A673 (cell line): ENCODE results near the gene WDR31. TPM values are rescaled to one million over a fixed set of nuclear protein-coding genes. Genes with fewer than 3 reads are reported as not detected.
"Not testable (repeated sequence)": the region's sequence is repeated elsewhere in the genome, so short reads cannot be mapped to it uniquely, and the experiment has no call there.

Experiments used
- BruUV-seq: library from RNA; stranded (reverse); fragments of 400-500 nt; replicated peaks from 2 replicates; lab custom pipeline; 2021; lab: Mats Ljungman, UMichigan
- CTCF ChIA-PET: fragments of 300-600 bp; sonication (Branson Sonifier 250); formaldehyde crosslinking; loops from one replicate; lab custom pipeline; 2022; ENCODE audit warnings: antibody characterized with exemption; lab: Charles Lee
- POLR2A ChIA-PET: fragments of 300-600 bp; sonication (Branson Sonifier 250); formaldehyde crosslinking; loops from one replicate; lab custom pipeline; 2022; ENCODE audit warnings: antibody characterized with exemption; ENCODE audit not compliant: low non-redundant PET; lab: Charles Lee
- DNase-seq: peaks from one replicate; pipeline ENCODE4 v3.0.0-alpha.2; 2015; ENCODE audit warnings: low spot score
- H3K27ac ChIP-seq: fragments of 200-600 bp; sonication (generic); 2 replicates; pipeline ENCODE4 v1.5.1; 2016; ENCODE audit warnings: mixed run types, low read depth, mild to moderate bottlenecking, mixed read lengths, antibody characterized with exemption, low read length; ENCODE audit not compliant: poor library complexity, severe bottlenecking
- H3K27me3 ChIP-seq: fragments of 200-600 bp; sonication (generic); replicated peaks from 2 replicates; pipeline ENCODE4 v1.6.1; 2017; ENCODE audit warnings: mixed run types, low read depth, mild to moderate bottlenecking, mixed read lengths, antibody characterized with exemption, low read length; ENCODE audit not compliant: insufficient read depth, poor library complexity
- H3K36me3 ChIP-seq: fragments of 200-600 bp; sonication (generic); 2 replicates; pipeline ENCODE4 v1.6.1; 2016; ENCODE audit warnings: mixed run types, mild to moderate bottlenecking, mixed read lengths, antibody characterized with exemption, low read length; ENCODE audit not compliant: insufficient read depth, poor library complexity, severe bottlenecking
- H3K4me1 ChIP-seq: fragments of 200-600 bp; sonication (generic); 2 replicates; pipeline ENCODE4 v1.6.1; 2017; ENCODE audit warnings: mixed run types, mild to moderate bottlenecking, mixed read lengths, antibody characterized with exemption, low read length; ENCODE audit not compliant: insufficient read depth, poor library complexity, severe bottlenecking
- H3K4me3 ChIP-seq: fragments of 200-600 bp; sonication (generic); 2 replicates; pipeline ENCODE4 v1.5.1; 2016; ENCODE audit warnings: low read depth, mixed run types, mild to moderate bottlenecking, mixed read lengths, low read length; ENCODE audit not compliant: poor library complexity, severe bottlenecking
- H3K9me3 ChIP-seq: fragments of 200-600 bp; sonication (generic); 2 replicates; pipeline ENCODE4 v1.6.1; 2016; ENCODE audit warnings: mixed run types, low read depth, mild to moderate bottlenecking, mixed read lengths, antibody characterized with exemption, low read length; ENCODE audit not compliant: poor library complexity, severe bottlenecking
- EZH2 ChIP-seq: fragments of 200-600 bp; sonication (generic); IDR thresholded peaks from 2 replicates; pipeline ENCODE4 v1.6.1; 2017; ENCODE audit warnings: borderline replicate concordance, low read depth, mild to moderate bottlenecking, mixed read lengths, antibody characterized with exemption, low read length; ENCODE audit not compliant: poor library complexity, severe bottlenecking
- intact Hi-C: fragments of 100-400 bp; cut with micrococcal nuclease; formaldehyde crosslinking; loops from one replicate; pipeline ENCODE4 v1.10.0; 2022; ENCODE audit not compliant: unreplicated experiment
- total RNA-seq: library from RNA; stranded (reverse); gene quantifications from 2 replicates; pipeline ENCODE4 v1.2.3, GENCODE V29; 2021
- TF ChIP-seq, protein P1 (sequence below): fragments of 300-800, 200-600 bp; sonication (generic); conservative IDR thresholded peaks from 2 replicates; pipeline ENCODE4 v1.5.1; 2017; ENCODE audit warnings: low read depth, mild to moderate bottlenecking, antibody characterized with exemption, low read length, moderate library complexity, mixed read lengths

The WDR31 gene
- total RNA-seq, 1 experiment from 2014 or later = 1.3 TPM

DNA sequence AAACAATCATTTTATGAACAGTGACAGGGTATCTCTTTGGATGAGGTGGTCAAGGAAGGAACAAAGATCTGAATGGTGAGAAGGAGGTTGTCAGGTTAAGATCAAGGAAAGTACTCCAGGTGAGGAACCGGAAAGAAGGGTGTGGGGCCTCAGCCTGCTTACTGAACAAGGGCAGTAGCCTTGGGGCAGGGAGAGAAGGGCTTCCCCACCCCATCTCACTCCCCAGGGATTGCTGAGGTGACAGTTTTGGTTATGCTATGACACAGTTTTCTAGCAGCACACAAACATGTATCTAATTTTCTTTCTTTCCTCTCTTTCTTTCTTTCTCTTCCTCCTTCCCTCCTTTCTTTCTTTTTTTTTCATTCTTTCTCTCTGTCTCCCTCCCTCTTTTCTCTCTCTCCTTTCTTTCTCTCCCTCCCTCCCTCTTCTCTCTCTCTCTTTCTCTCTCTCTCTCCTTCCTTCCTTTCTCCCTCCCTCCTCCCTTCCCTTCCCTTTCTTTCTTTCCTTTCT lies 40.8 kb upstream of the WDR31 start:
- Histone ChIP-seq H3K4me1 (no peaks in the 10 kb centered on the region), H3K9me3 (no peaks in the 10 kb centered on the region), H3K4me3 (no peak overlapping the region), H3K36me3 (no peaks in the 10 kb centered on the region), H3K27ac (no peak overlapping the region), H3K27me3 (no peaks in the 10 kb centered on the region)
- ChIA-PET POLR2A (no interaction called here), CTCF (no interaction called here)
- no peak for DNase-seq
- no TSS peak for BruUV-seq
- TF ChIP-seq, protein P1, sequence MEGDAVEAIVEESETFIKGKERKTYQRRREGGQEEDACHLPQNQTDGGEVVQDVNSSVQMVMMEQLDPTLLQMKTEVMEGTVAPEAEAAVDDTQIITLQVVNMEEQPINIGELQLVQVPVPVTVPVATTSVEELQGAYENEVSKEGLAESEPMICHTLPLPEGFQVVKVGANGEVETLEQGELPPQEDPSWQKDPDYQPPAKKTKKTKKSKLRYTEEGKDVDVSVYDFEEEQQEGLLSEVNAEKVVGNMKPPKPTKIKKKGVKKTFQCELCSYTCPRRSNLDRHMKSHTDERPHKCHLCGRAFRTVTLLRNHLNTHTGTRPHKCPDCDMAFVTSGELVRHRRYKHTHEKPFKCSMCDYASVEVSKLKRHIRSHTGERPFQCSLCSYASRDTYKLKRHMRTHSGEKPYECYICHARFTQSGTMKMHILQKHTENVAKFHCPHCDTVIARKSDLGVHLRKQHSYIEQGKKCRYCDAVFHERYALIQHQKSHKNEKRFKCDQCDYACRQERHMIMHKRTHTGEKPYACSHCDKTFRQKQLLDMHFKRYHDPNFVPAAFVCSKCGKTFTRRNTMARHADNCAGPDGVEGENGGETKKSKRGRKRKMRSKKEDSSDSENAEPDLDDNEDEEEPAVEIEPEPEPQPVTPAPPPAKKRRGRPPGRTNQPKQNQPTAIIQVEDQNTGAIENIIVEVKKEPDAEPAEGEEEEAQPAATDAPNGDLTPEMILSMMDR = no peak
- TF ChIP-seq EZH2 = no peak
- intact Hi-C loops = no loop called here

DNA sequence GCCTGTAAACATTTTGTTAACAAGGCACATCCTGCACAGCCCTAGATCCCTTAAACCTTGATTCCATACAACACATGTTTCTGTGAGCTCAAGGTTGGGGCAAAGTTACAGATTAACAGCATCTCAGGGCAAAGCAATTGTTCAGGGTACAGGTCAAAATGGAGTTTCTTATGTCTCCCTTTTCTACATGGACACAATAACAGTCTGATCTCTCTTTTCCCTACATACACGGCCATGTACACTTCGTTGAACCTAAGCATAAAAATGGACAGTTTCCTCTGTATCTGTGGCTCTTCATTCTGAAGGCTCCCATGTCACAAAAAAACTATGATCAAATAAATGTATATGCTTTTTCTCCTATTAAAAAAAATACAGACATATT lies 39.7 kb upstream of the WDR31 start:
- H3K9me3 ChIP-seq, BruUV-seq, CTCF ChIA-PET, DNase-seq, POLR2A ChIA-PET, H3K27me3 ChIP-seq, H3K4me3 ChIP-seq, H3K36me3 ChIP-seq, intact Hi-C loops, H3K27ac ChIP-seq, H3K4me1 ChIP-seq: not testable (repeated sequence)

DNA sequence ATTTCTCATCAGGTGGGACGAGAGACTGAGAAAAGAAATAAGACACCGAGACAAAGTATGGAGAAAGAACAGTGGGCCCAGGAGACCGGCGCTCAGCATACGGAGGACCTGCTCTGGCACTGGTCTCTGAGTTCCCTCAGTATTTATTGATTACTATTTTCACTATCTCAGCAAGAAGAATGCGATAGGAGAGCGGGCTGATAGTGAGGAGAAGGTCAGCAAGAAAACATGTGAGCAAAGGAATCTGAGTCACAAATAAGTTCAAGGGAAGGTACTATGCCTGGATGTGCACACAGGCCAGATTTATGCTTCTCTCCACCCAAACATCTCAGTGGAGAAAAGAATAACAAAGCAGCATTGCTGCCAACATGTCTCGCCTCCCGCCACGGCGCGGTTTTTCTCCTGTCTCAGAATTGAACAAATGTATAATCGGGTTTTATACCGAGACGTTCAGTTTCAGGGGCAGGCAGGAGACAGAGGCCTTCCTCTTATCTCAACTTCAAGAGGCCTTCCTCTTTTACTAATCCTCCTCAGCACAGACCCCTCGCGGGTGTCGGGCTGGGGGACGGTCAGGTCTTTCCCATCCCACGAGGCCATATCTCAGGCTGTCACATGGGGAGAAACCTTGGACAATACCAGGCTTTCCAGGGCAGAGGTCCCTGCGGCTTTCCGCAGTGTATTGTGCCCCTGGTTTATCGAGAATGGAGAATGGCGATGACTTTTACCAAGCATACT lies 39.2 kb upstream of the WDR31 start:
- DNase-seq, H3K4me3 ChIP-seq, POLR2A ChIA-PET, H3K9me3 ChIP-seq, BruUV-seq, H3K4me1 ChIP-seq, H3K36me3 ChIP-seq, H3K27me3 ChIP-seq, H3K27ac ChIP-seq, CTCF ChIA-PET, intact Hi-C loops: not testable (repeated sequence)

DNA sequence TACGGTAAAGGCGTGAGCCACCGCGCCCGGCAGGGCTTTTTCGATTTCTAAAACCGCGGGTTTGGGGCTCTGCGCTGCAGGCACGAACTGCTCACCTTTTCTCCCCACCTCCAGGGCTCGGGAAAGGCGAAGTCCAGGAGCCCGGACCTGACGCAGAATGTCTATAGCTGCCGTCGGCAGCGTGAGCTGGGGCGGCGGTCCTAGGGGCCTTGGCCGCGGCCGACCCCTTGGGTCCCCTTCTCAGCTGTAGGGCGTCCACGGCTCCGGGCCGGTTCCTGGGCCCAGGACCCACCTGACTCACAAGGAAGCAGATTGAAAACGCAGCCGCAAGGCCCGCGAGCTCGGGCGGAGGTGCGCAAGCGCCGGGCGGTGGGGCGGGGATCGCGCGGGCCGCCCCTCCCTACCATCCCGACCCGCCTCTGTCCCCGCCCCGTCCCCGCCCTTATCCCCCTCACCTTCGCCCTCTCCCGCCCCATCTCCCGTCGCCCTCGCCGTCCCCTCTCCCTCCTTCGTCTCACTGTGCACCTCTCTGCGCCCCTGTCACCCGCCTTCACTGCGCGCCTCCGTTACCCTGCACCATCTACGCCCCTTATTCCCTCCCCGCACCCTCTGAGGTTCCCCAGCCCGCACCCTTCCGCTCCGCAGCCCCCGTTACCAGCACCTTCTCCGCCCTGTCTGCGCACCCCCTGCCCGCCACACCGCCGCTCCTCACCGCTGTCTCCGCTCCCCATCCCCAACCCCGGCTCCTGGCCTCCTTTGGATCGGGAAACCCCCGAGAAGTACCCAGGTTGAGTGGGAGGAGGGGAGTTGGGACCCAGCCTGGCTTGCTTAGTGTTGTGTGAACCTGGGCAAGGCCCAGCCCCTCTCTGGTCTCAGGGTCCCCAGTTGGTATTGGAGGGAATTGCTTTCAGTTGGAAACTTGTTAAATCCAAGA lies 36.8 kb upstream of the WDR31 start, which contains the start of gene HDHD3:
HDHD3 (minus strand) TSS at position 353 of the 934 bp plus-strand sequence. CDS start 2,632 bp downstream, outside the sequence.
- POLR2A ChIA-PET = no interaction called here
- DNase-seq = peak; percentile 83
- peak within 1 kb of the TSS; percentile 96 for H3K4me3 ChIP-seq
- TF ChIP-seq, protein P1 = no peak
- no peaks in the 10 kb centered on the region for H3K27me3 ChIP-seq
- BruUV-seq = no TSS peak
- intact Hi-C loops = no loop called here
- CTCF ChIA-PET = no interaction called here
- peak within 1 kb of the TSS; percentile 69 for H3K27ac ChIP-seq
- H3K9me3 ChIP-seq = no peaks in the 10 kb centered on the region
- peaks cover 6% of the 10 kb centered on the region for H3K36me3 ChIP-seq
- H3K4me1 ChIP-seq = no peaks in the 10 kb centered on the region
